Measurements from ENCODE around the gene ACVR1B. TPM values are rescaled to one million over a fixed set of nuclear protein-coding genes. Genes with fewer than 3 reads are reported as not detected.

The ACVR1B gene
- total RNA-seq, 1 donor from 2014 or later, result 2.4 TPM

- intact Hi-C loops (cut with micrococcal nuclease), result no loop called here
- Mint-ChIP-seq H3K9me3 (no peaks in the 10 kb centered on the region), H3K36me3 (ENCODE audit: low read depth) (no peaks in the 10 kb centered on the region), H3K27ac (no peak overlapping the region), H3K4me1 (ENCODE audit: low read depth) (peaks cover 7% of the 10 kb centered on the region), H3K27me3 (ENCODE audit: low read depth) (peaks cover 5% of the 10 kb centered on the region), H3K4me3 (ENCODE audit: low read depth) (no peak overlapping the region)
- DNase-seq (ENCODE audit: low spot score), result no peak
These were observed 33.8 kb downstream of the ACVR1B start for GRCh38 chr12:51985154-51985835.

GRCh38 chr12:51986834-51987233 is 35.3 kb downstream of the ACVR1B start:
- Mint-ChIP-seq H3K27me3 (ENCODE audit: low read depth) (peaks cover 3% of the 10 kb centered on the region), H3K9me3 (no peaks in the 10 kb centered on the region)
- intact Hi-C loops (cut with micrococcal nuclease), result no loop called here

GRCh38 chr12:51992246-51992645 is 40.7 kb downstream of the ACVR1B start:
- Mint-ChIP-seq H3K27ac (no peak overlapping the region), H3K4me1 (ENCODE audit: low read depth) (peaks cover 3% of the 10 kb centered on the region), H3K27me3 (ENCODE audit: low read depth) (no peaks in the 10 kb centered on the region), H3K9me3 (no peaks in the 10 kb centered on the region), H3K36me3 (ENCODE audit: low read depth) (no peaks in the 10 kb centered on the region), H3K4me3 (ENCODE audit: low read depth) (no peak overlapping the region)
- no peak for DNase-seq (ENCODE audit: low spot score)
- intact Hi-C loops (cut with micrococcal nuclease), result no loop called here

More at GRCh38 chr12:51986834-51987233, 35.3 kb downstream of the ACVR1B start:
- Mint-ChIP-seq H3K4me3 (ENCODE audit: low read depth) (no peak overlapping the region), H3K36me3 (ENCODE audit: low read depth) (no peaks in the 10 kb centered on the region), H3K27ac (no peak overlapping the region), H3K4me1 (ENCODE audit: low read depth) (no peaks in the 10 kb centered on the region)
- no peak for DNase-seq (ENCODE audit: low spot score)

- Mint-ChIP-seq H3K27ac (no peak overlapping the region), H3K36me3 (ENCODE audit: low read depth) (no peaks in the 10 kb centered on the region), H3K4me1 (ENCODE audit: low read depth) (peaks cover 5% of the 10 kb centered on the region), H3K4me3 (ENCODE audit: low read depth) (no peak overlapping the region), H3K27me3 (ENCODE audit: low read depth) (no peaks in the 10 kb centered on the region), H3K9me3 (no peaks in the 10 kb centered on the region)
- DNase-seq (ENCODE audit: low spot score), result no peak
- intact Hi-C loops (cut with micrococcal nuclease), result no loop called here
These were observed 43.0 kb downstream of the ACVR1B start for GRCh38 chr12:51994539-51994820.

- H3K36me3 Mint-ChIP-seq (ENCODE audit: low read depth), result no peaks in the 10 kb centered on the region
- no peaks in the 10 kb centered on the region for H3K9me3 Mint-ChIP-seq
- peaks cover 5% of the 10 kb centered on the region for H3K4me1 Mint-ChIP-seq (ENCODE audit: low read depth)
- no peak overlapping the region for H3K4me3 Mint-ChIP-seq (ENCODE audit: low read depth)
- intact Hi-C loops (cut with micrococcal nuclease), result no loop called here
- H3K27ac Mint-ChIP-seq, result no peak overlapping the region
- H3K27me3 Mint-ChIP-seq (ENCODE audit: low read depth), result no peaks in the 10 kb centered on the region
- DNase-seq (ENCODE audit: low spot score), result no peak
These were observed 43.5 kb downstream of the ACVR1B start for GRCh38 chr12:51994959-51995358.

GRCh38 chr12:51997136-51997535 is 45.6 kb downstream of the ACVR1B start:
- peaks cover 5% of the 10 kb centered on the region for H3K4me1 Mint-ChIP-seq (ENCODE audit: low read depth)
- intact Hi-C loops (cut with micrococcal nuclease), result no loop called here
- H3K27ac Mint-ChIP-seq, result no peak overlapping the region
- no peaks in the 10 kb centered on the region for H3K9me3 Mint-ChIP-seq
- H3K27me3 Mint-ChIP-seq (ENCODE audit: low read depth), result no peaks in the 10 kb centered on the region
- no peak for DNase-seq (ENCODE audit: low spot score)
- H3K4me3 Mint-ChIP-seq (ENCODE audit: low read depth), result no peak overlapping the region
- no peaks in the 10 kb centered on the region for H3K36me3 Mint-ChIP-seq (ENCODE audit: low read depth)

- Mint-ChIP-seq H3K4me3 (ENCODE audit: low read depth) (no peak overlapping the region), H3K9me3 (no peaks in the 10 kb centered on the region)
- intact Hi-C loops (cut with micrococcal nuclease), result no loop called here
These were observed 51.6 kb downstream of the ACVR1B start for GRCh38 chr12:52003016-52003550.

GRCh38 chr12:52003591-52003990 is 52.1 kb downstream of the ACVR1B start:
- peaks cover 41% of the 10 kb centered on the region for H3K27me3 Mint-ChIP-seq (ENCODE audit: low read depth)
- no peak overlapping the region for H3K4me3 Mint-ChIP-seq (ENCODE audit: low read depth)
- no peak for DNase-seq (ENCODE audit: low spot score)
- no peaks in the 10 kb centered on the region for H3K36me3 Mint-ChIP-seq (ENCODE audit: low read depth)
- H3K9me3 Mint-ChIP-seq, result no peaks in the 10 kb centered on the region
- peaks cover 12% of the 10 kb centered on the region for H3K4me1 Mint-ChIP-seq (ENCODE audit: low read depth)
- intact Hi-C loops (cut with micrococcal nuclease), result no loop called here
- H3K27ac Mint-ChIP-seq, result no peak overlapping the region

More at GRCh38 chr12:52003016-52003550, 51.6 kb downstream of the ACVR1B start:
- no peak overlapping the region for H3K27ac Mint-ChIP-seq
- DNase-seq (ENCODE audit: low spot score), result no peak
- peaks cover 37% of the 10 kb centered on the region for H3K27me3 Mint-ChIP-seq (ENCODE audit: low read depth)
- peaks cover 10% of the 10 kb centered on the region for H3K4me1 Mint-ChIP-seq (ENCODE audit: low read depth)
- H3K36me3 Mint-ChIP-seq (ENCODE audit: low read depth), result no peaks in the 10 kb centered on the region

GRCh38 chr12:52004042-52004648 is 52.6 kb downstream of the ACVR1B start:
- H3K4me3 Mint-ChIP-seq (ENCODE audit: low read depth), result no peak overlapping the region

GRCh38 chr12:52005218-52005902 is 53.9 kb downstream of the ACVR1B start:
- H3K27ac Mint-ChIP-seq, result no peak overlapping the region
- no peak for DNase-seq (ENCODE audit: low spot score)
- H3K9me3 Mint-ChIP-seq, result no peaks in the 10 kb centered on the region
- peaks cover 10% of the 10 kb centered on the region for H3K4me1 Mint-ChIP-seq (ENCODE audit: low read depth)
- no peaks in the 10 kb centered on the region for H3K36me3 Mint-ChIP-seq (ENCODE audit: low read depth)
- peak overlapping the region; percentile 30 for H3K4me3 Mint-ChIP-seq (ENCODE audit: low read depth)
- H3K27me3 Mint-ChIP-seq (ENCODE audit: low read depth), result peaks cover 47% of the 10 kb centered on the region
- intact Hi-C loops (cut with micrococcal nuclease), result no loop called here

More at GRCh38 chr12:52004042-52004648, 52.6 kb downstream of the ACVR1B start:
- DNase-seq (ENCODE audit: low spot score), result no peak
- intact Hi-C loops (cut with micrococcal nuclease), result no loop called here
- H3K36me3 Mint-ChIP-seq (ENCODE audit: low read depth), result no peaks in the 10 kb centered on the region
- peaks cover 45% of the 10 kb centered on the region for H3K27me3 Mint-ChIP-seq (ENCODE audit: low read depth)
- no peaks in the 10 kb centered on the region for H3K9me3 Mint-ChIP-seq
- H3K4me1 Mint-ChIP-seq (ENCODE audit: low read depth), result peaks cover 12% of the 10 kb centered on the region
- H3K27ac Mint-ChIP-seq, result no peak overlapping the region

GRCh38 chr12:52005903-52006703 is 54.6 kb downstream of the ACVR1B start:
- H3K27me3 Mint-ChIP-seq (ENCODE audit: low read depth), result peaks cover 47% of the 10 kb centered on the region
- peak overlapping the region; percentile 72 for H3K4me3 Mint-ChIP-seq (ENCODE audit: low read depth)
- no peaks in the 10 kb centered on the region for H3K9me3 Mint-ChIP-seq
- intact Hi-C loops (cut with micrococcal nuclease), result no loop called here
- no peak for DNase-seq (ENCODE audit: low spot score)
- H3K36me3 Mint-ChIP-seq (ENCODE audit: low read depth), result no peaks in the 10 kb centered on the region
- peaks cover 10% of the 10 kb centered on the region for H3K4me1 Mint-ChIP-seq (ENCODE audit: low read depth)
- H3K27ac Mint-ChIP-seq, result no peak overlapping the region

GRCh38 chr12:52006726-52007157 is 55.2 kb downstream of the ACVR1B start, which contains the start of gene TAMALIN:
TAMALIN (plus strand) TSS chr12:52006946; CDS start chr12:52007020, 74 bp downstream.
- peaks cover 10% of the 10 kb centered on the region for H3K4me1 Mint-ChIP-seq (ENCODE audit: low read depth)
- DNase-seq (ENCODE audit: low spot score), result peak; percentile 53
- H3K27me3 Mint-ChIP-seq (ENCODE audit: low read depth), result peaks cover 47% of the 10 kb centered on the region
- intact Hi-C loops (cut with micrococcal nuclease), result loop anchor here (1.0 kb wide), 1 partner anchor 17 kb away; no protein-coding TSS in a partner anchor
- no peaks in the 10 kb centered on the region for H3K36me3 Mint-ChIP-seq (ENCODE audit: low read depth)
- no peak within 1 kb of the TSS for H3K27ac Mint-ChIP-seq
- peak within 1 kb of the TSS; percentile 72 for H3K4me3 Mint-ChIP-seq (ENCODE audit: low read depth)
- no peaks in the 10 kb centered on the region for H3K9me3 Mint-ChIP-seq
